Measurements from ENCODE around the gene CXorf65.

DNA sequence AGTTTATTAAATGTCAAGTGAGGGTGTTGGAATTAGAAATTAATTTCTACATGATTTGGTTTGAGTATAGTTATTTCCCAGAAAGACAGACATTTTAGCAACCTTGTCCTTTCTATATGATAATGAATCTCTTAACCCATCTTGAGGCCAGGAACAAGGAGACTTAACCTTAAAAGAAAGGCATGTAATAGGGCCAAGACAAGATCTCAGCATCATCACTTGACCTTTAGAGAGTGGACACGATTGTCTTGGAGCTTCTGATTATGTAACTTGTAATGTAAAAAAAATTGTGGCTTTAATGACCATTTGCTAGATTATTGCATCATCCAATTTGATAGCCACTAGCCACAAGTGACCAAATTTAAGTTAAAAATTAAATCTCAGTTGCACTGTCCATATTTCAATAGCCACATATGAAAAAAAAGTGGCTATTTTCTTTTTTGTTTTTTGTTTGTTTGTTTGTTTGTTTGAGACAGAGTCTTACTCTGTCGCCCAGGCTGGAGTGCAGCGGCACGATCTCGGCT, 24.4 kb downstream of the CXorf65 start:
- TF ChIP-seq POLR2A (IDR thresholded peaks at IDR 0.05; ENCODE audit: low read depth, low read length) (no peak), POLR2AphosphoS5 (IDR thresholded peaks at IDR 0.05; ENCODE audit: low read depth, low read length) (no peak)
